ENCODE results near the gene ZNF185. TPM values are rescaled to one million over a fixed set of nuclear protein-coding genes. Genes with fewer than 3 reads are reported as not detected.

The ZNF185 gene
- total and polyA plus RNA-seq, 2 of the 8 experiments (the other 6 are each of a cell fraction or from before 2014, with no cell fraction given) = 15.6 to 20.1 TPM

DNA sequence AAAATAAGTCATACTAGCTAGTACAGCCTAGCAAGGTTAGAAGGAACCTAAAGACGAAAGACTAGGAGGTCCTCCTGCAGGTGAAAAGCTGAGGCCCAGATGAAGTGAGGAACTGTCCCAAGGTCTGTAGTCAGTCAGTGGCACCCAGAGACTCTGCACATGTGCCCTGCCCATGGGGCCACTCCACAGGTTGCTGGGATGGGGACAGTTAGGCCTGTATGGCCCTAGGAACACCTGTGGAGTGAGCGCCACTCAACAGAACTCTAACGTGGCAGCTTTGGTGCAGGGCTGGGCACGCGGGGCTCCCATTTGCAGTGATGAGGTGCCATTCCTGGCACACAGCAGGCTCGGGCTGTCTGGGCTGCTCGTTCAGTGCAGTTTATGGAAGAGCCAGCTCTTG lies 14.8 kb downstream of the ZNF185 start (continued):
- no peak for TF ChIP-seq CBX8 (IDR thresholded peaks at IDR 0.05; ENCODE audit: borderline replicate concordance, low read depth, low read length)

Data from H1 (cell line).